DOHH2 (cell line): Measurements from ENCODE around the gene OR1J1.

ENCODE experiments used
- H3F3A ChIP-seq: fragments of 200-600 bp; sonication (generic), shearing (Covaris generic); 2 replicates; pipeline ENCODE4 v1.6.0; 2016; ENCODE audit warnings: antibody characterized with exemption, mild to moderate bottlenecking; ENCODE audit not compliant: control insufficient read depth, insufficient read depth
- H3K27ac ChIP-seq: fragments of 200-600 bp; sonication (generic); 2 replicates; pipeline ENCODE4 v1.5.1; 2014; ENCODE audit warnings: low read depth, mild to moderate bottlenecking, low read length, moderate library complexity
- H3K27me3 ChIP-seq: fragments of 200-600 bp; sonication (generic); 2 replicates; pipeline ENCODE4 v1.6.1; 2014; ENCODE audit warnings: mild to moderate bottlenecking, low read length, mixed read lengths; ENCODE audit not compliant: control insufficient read depth
- H3K36me3 ChIP-seq: fragments of 200-600 bp; sonication (generic); 2 replicates; pipeline ENCODE4 v1.6.1; 2014; ENCODE audit warnings: mild to moderate bottlenecking, low read length, moderate library complexity, mixed read lengths; ENCODE audit not compliant: control insufficient read depth
- H3K4me1 ChIP-seq: fragments of 200-600 bp; sonication (generic); 2 replicates; pipeline ENCODE4 v1.6.1; 2014; ENCODE audit warnings: mild to moderate bottlenecking, low read length, mixed read lengths; ENCODE audit not compliant: control insufficient read depth
- H3K4me2 ChIP-seq: fragments of 200-600 bp; sonication (generic); 2 replicates; pipeline ENCODE4 v1.6.0; 2014; ENCODE audit warnings: mild to moderate bottlenecking, low read length, moderate library complexity
- H3K4me3 ChIP-seq: fragments of 200-600 bp; sonication (generic); 2 replicates; pipeline ENCODE4 v1.5.1; 2014; ENCODE audit warnings: mild to moderate bottlenecking, low read length, mixed read lengths
- H3K79me2 ChIP-seq: fragments of 200-600 bp; sonication (generic); 2 replicates; pipeline ENCODE4 v1.6.1; 2014; ENCODE audit warnings: mild to moderate bottlenecking, low read length, mixed read lengths; ENCODE audit not compliant: control insufficient read depth
- H3K9me2 ChIP-seq: fragments of 200-600 bp; sonication (generic); replicated peaks from 2 replicates; pipeline ENCODE4 v1.6.1; 2014; ENCODE audit warnings: mild to moderate bottlenecking, low read length, mixed read lengths; ENCODE audit not compliant: control insufficient read depth
- H3K9me3 ChIP-seq: fragments of 200-600 bp; sonication (generic); 2 replicates; pipeline ENCODE4 v1.6.1; 2014; ENCODE audit warnings: antibody characterized with exemption, low read length, mixed read lengths; ENCODE audit not compliant: control insufficient read depth, insufficient read depth
- H4K20me1 ChIP-seq: fragments of 200-600 bp; sonication (generic); 2 replicates; pipeline ENCODE4 v1.6.0; 2014; ENCODE audit warnings: low read depth, mild to moderate bottlenecking, antibody characterized with exemption, low read length, moderate library complexity; ENCODE audit not compliant: control insufficient read depth, insufficient read depth
- CTCF ChIP-seq: fragments of 200-600 bp; sonication (generic); IDR thresholded peaks from one replicate; pipeline ENCODE4 v1.5.1; 2014; ENCODE audit warnings: antibody characterized with exemption, mild to moderate bottlenecking, low read depth, low read length; ENCODE audit not compliant: poor library complexity, severe bottlenecking
- EZH2phosphoT487 ChIP-seq: fragments of 200-600 bp; sonication (generic); IDR thresholded peaks from 2 replicates; pipeline ENCODE4 v1.6.1; 2017; ENCODE audit warnings: borderline replicate concordance, mild to moderate bottlenecking, antibody characterized with exemption, low read length, moderate library complexity, mixed read lengths

Gene OR1J1

GRCh38 chr9:122444041-122444733, 33.5 kb downstream of the OR1J1 start:
- Histone ChIP-seq H3K9me3 (no peaks in the 10 kb centered on the region), H3K27ac (no peak overlapping the region), H3K4me1 (no peaks in the 10 kb centered on the region), H3K4me2 (no peak overlapping the region), H3K4me3 (no peak overlapping the region), H3K9me2 (no peaks in the 10 kb centered on the region), H3F3A (no peaks in the 10 kb centered on the region), H3K79me2 (no peaks in the 10 kb centered on the region), H3K36me3 (no peaks in the 10 kb centered on the region), H3K27me3 (peaks cover 40% of the 10 kb centered on the region), H4K20me1 (no peaks in the 10 kb centered on the region)
- TF ChIP-seq EZH2phosphoT487 (no peak), CTCF (no peak)

GRCh38 chr9:122442568-122442967, 35.2 kb downstream of the OR1J1 start:
- no peak overlapping the region for H3K4me2 ChIP-seq
- H3K4me3 ChIP-seq: no peak overlapping the region
- TF ChIP-seq CTCF (no peak), EZH2phosphoT487 (no peak)
- no peaks in the 10 kb centered on the region for H3K4me1 ChIP-seq
- H3K27me3 ChIP-seq: peaks cover 40% of the 10 kb centered on the region
- H3K27ac ChIP-seq: no peak overlapping the region
- H3K79me2 ChIP-seq: no peaks in the 10 kb centered on the region
- no peaks in the 10 kb centered on the region for H4K20me1 ChIP-seq
- no peaks in the 10 kb centered on the region for H3K9me3 ChIP-seq
- H3K36me3 ChIP-seq: no peaks in the 10 kb centered on the region
- no peaks in the 10 kb centered on the region for H3K9me2 ChIP-seq
- no peaks in the 10 kb centered on the region for H3F3A ChIP-seq
